B cell (primary cell): Measurements from ENCODE around the gene PDE6A.

Experiments
- EZH2 ChIP-seq: IDR thresholded peaks from 2 replicates; pipeline ENCODE4 v1.6.1; 2012; ENCODE audit warnings: borderline replicate concordance, low read depth, mild to moderate bottlenecking, moderate library complexity, low read length; ENCODE audit not compliant: insufficient read depth, poor library complexity, severe bottlenecking
- TF ChIP-seq, protein P1 (sequence below): fragments of 200-600 bp; IDR thresholded peaks from one replicate; pipeline ENCODE4 v1.8.0; 2022; ENCODE audit warnings: antibody characterized with exemption, mild to moderate bottlenecking

DNA sequence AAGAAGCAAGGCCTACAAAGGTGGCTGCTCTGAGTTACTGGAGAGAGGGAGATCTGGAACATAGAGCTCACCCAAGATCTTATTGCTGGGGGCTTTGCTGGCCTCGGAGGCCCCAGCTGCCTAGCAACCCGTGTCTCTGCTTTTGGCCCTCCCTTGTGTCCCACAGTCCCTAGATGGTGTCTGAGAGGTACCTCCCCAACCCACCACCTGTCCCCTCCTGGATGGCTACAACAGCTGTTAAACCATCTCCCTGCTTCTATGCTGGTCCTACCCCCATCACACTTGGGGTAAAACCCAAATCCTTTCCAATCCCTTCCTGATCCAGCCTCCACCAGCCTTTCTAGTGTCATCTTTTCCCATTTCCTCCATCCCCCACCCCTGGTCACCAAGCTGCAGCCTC, 127.9 kb downstream of the PDE6A start:
- TF ChIP-seq, protein P1, sequence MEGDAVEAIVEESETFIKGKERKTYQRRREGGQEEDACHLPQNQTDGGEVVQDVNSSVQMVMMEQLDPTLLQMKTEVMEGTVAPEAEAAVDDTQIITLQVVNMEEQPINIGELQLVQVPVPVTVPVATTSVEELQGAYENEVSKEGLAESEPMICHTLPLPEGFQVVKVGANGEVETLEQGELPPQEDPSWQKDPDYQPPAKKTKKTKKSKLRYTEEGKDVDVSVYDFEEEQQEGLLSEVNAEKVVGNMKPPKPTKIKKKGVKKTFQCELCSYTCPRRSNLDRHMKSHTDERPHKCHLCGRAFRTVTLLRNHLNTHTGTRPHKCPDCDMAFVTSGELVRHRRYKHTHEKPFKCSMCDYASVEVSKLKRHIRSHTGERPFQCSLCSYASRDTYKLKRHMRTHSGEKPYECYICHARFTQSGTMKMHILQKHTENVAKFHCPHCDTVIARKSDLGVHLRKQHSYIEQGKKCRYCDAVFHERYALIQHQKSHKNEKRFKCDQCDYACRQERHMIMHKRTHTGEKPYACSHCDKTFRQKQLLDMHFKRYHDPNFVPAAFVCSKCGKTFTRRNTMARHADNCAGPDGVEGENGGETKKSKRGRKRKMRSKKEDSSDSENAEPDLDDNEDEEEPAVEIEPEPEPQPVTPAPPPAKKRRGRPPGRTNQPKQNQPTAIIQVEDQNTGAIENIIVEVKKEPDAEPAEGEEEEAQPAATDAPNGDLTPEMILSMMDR, result no peak
- no peak for TF ChIP-seq EZH2
